ENCODE data around the gene CTSC. TPM values are rescaled to one million over a fixed set of nuclear protein-coding genes. Genes with fewer than 3 reads are reported as not detected.

CTSC gene
- total RNA-seq, 3 donors from 2014 or later (not counting 1 experiment from before 2014, with no cell fraction given) = 182 to 275 (median 227) TPM

DNA sequence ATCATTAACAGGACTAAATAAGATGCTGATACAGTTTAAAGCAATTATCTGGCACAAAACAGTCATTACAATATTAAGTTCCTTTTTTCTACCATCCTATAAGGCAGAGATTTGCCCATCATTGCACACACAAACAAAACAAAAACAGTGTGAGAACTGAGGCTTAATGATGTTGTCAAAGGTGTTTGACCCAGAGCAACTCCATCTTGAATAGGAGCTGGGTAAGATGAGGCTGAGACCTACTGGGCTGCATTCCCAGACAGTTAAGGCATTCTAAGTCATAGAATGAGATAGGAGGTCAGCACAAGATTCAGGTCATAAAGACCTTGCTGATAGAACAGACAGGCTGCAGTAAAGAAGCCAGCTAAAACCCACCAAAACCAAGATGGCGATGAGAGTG, 33.2 kb downstream of the CTSC start:
- TF ChIP-seq, protein P1, sequence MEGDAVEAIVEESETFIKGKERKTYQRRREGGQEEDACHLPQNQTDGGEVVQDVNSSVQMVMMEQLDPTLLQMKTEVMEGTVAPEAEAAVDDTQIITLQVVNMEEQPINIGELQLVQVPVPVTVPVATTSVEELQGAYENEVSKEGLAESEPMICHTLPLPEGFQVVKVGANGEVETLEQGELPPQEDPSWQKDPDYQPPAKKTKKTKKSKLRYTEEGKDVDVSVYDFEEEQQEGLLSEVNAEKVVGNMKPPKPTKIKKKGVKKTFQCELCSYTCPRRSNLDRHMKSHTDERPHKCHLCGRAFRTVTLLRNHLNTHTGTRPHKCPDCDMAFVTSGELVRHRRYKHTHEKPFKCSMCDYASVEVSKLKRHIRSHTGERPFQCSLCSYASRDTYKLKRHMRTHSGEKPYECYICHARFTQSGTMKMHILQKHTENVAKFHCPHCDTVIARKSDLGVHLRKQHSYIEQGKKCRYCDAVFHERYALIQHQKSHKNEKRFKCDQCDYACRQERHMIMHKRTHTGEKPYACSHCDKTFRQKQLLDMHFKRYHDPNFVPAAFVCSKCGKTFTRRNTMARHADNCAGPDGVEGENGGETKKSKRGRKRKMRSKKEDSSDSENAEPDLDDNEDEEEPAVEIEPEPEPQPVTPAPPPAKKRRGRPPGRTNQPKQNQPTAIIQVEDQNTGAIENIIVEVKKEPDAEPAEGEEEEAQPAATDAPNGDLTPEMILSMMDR (IDR thresholded peaks at IDR 0.05) = no peak
- peak overlapping the region; percentile 93 to 99 for H3K27ac Mint-ChIP-seq
- H3K4me1 ChIP-seq (ENCODE audit: control insufficient read depth, insufficient read depth, low read length) = peaks cover 29% of the 10 kb centered on the region
- H3K9me3 ChIP-seq (ENCODE audit: control insufficient read depth, insufficient read depth, low read length) = no peaks in the 10 kb centered on the region
- H3K4me3 ChIP-seq (ENCODE audit: low read length) = no peak overlapping the region
- no peaks in the 10 kb centered on the region for H3K27me3 Mint-ChIP-seq (ENCODE audit: low read depth in 2 of 2)
- peak overlapping the region; percentile 14 for H3K27ac ChIP-seq (ENCODE audit: low read length)
- no peak for DNase-seq
- no peak for ATAC-seq
- H3K4me1 Mint-ChIP-seq = peaks cover 81 to 83% of the 10 kb centered on the region in 2 donors
- H3K27me3 ChIP-seq (ENCODE audit: control insufficient read depth, insufficient read depth, low read length) = no peaks in the 10 kb centered on the region
- H3K9me3 Mint-ChIP-seq = peaks cover 0 to 2% of the 10 kb centered on the region in 2 donors
- H3K36me3 Mint-ChIP-seq = peaks cover 48% of the 10 kb centered on the region
- intact Hi-C loops (cut with micrococcal nuclease) = no loop called here
- no peak overlapping the region for H3K4me3 Mint-ChIP-seq
- peaks cover 70% of the 10 kb centered on the region for H3K36me3 ChIP-seq (ENCODE audit: control insufficient read depth, insufficient read depth, low read length)
- 100% methylated on average over 1 of the region's 1 CpG for WGBS (ENCODE audit: insufficient coverage)

DNA sequence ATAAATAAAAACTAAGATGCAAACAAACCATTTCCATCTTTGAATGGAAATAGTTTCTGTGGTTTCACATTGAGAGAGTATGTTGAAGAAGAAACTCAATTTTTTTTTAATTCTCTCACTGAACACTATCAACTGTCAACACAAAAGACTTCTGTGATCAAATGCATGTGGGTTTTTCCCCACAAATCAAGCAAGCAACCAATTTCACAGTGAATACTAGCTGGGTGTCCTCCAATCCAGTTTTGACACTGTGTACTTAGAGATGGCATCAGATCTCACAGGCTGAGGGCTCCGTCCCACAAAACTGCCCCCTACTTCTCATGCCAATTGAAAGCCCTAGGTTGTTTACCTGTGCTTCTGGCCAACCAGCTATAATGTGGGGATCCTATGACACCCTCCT, 34.5 kb downstream of the CTSC start:
- WGBS (ENCODE audit: insufficient coverage) = 40% methylated on average over 1 of the region's 1 CpG
- peaks cover 0 to 2% of the 10 kb centered on the region in 2 donors for H3K9me3 Mint-ChIP-seq
- TF ChIP-seq, protein P1 (IDR thresholded peaks at IDR 0.05) = no peak
- intact Hi-C loops (cut with micrococcal nuclease) = loop anchor here (1.0 kb wide), 1 partner anchor 34 kb away; the partner anchor contains the start of gene CTSC
- Histone ChIP-seq H3K36me3 (ENCODE audit: control insufficient read depth, insufficient read depth, low read length) (peaks cover 72% of the 10 kb centered on the region), H3K27ac (ENCODE audit: low read length) (peak overlapping the region; percentile 71), H3K4me3 (ENCODE audit: low read length) (no peak overlapping the region), H3K9me3 (ENCODE audit: control insufficient read depth, insufficient read depth, low read length) (no peaks in the 10 kb centered on the region), H3K4me1 (ENCODE audit: control insufficient read depth, insufficient read depth, low read length) (peaks cover 29% of the 10 kb centered on the region), H3K27me3 (ENCODE audit: control insufficient read depth, insufficient read depth, low read length) (no peaks in the 10 kb centered on the region)
- ATAC-seq (peak; percentile 47 to 54 (median 53)), DNase-seq (peak in 1 of 2 donors; percentile 32)
- H3K27me3 Mint-ChIP-seq (ENCODE audit: low read depth in 2 of 2) = no peaks in the 10 kb centered on the region
- peak overlapping the region; percentile 77 for H3K4me3 Mint-ChIP-seq
- H3K36me3 Mint-ChIP-seq = peaks cover 46% of the 10 kb centered on the region
- peaks cover 85 to 86% of the 10 kb centered on the region in 2 donors for H3K4me1 Mint-ChIP-seq
- H3K27ac Mint-ChIP-seq = peak overlapping the region; percentile 93 to 99

DNA sequence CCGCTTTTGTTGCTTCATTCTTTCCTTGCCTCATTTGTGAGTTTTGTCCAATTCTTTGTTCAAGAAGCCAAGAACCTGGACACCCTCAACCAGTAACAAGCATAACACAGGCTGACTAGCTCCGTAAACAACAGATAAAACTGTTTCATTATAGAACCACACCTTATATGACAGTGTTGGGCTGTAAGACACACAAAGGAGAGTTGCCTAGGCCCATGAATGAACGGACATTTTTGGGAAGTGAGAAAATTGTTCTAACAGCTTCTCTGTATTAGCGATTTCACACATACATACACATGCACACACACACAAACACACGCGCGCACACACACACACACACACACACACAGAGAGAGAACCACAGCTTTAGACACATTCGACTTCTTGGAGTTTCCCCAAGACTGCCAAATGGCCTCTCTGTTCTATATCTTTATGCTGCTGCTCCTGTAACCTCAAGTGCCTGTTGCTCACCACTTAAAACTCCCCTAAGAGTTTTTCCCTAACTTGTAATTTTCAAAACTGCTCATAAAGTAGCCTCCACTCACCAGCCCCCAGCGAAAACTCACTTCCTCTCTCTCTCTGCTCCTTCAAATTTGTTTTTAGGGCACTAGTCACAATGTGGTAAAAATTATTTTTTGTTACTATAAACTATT, 35.9 kb downstream of the CTSC start:
- Mint-ChIP-seq H3K9me3 (peaks cover 0 to 2% of the 10 kb centered on the region in 2 donors), H3K4me1 (peaks cover 86 to 89% of the 10 kb centered on the region in 2 donors), H3K36me3 (peaks cover 39% of the 10 kb centered on the region), H3K27me3 (ENCODE audit: low read depth in 2 of 2) (no peaks in the 10 kb centered on the region), H3K27ac (peak overlapping the region; percentile 93 to 99), H3K4me3 (peak overlapping the region; percentile 77)
- WGBS (ENCODE audit: insufficient coverage) = 23% methylated on average over 8 of the region's 9 CpGs
- Histone ChIP-seq H3K27ac (ENCODE audit: low read length) (peak overlapping the region; percentile 72), H3K4me3 (ENCODE audit: low read length) (no peak overlapping the region), H3K36me3 (ENCODE audit: control insufficient read depth, insufficient read depth, low read length) (peaks cover 71% of the 10 kb centered on the region), H3K27me3 (ENCODE audit: control insufficient read depth, insufficient read depth, low read length) (no peaks in the 10 kb centered on the region), H3K9me3 (ENCODE audit: control insufficient read depth, insufficient read depth, low read length) (no peaks in the 10 kb centered on the region), H3K4me1 (ENCODE audit: control insufficient read depth, insufficient read depth, low read length) (peaks cover 26% of the 10 kb centered on the region)
- peak; percentile 70 to 87 (median 85) for ATAC-seq
- TF ChIP-seq, protein P1 (IDR thresholded peaks at IDR 0.05) = no peak
- intact Hi-C loops (cut with micrococcal nuclease) = loop anchor here (1.0 to 2.0 kb wide), 2 partner anchors 43 to 113 kb away; no protein-coding TSS in a partner anchor
- peak; percentile 36 to 68 for DNase-seq

Data from natural killer cell (primary cell).